DND-41 (cell line): ENCODE measurements around the gene UVRAG.

Source experiments
- EZH2 ChIP-seq: IDR thresholded peaks from 3 replicates; pipeline ENCODE4 v1.6.1; 2012; ENCODE audit warnings: borderline replicate concordance, low read depth, mild to moderate bottlenecking, moderate library complexity, low read length, inconsistent platforms; ENCODE audit not compliant: severe bottlenecking
- TF ChIP-seq, protein P1 (sequence below): IDR thresholded peaks from 2 replicates; pipeline ENCODE4 v1.5.1; 2012; ENCODE audit warnings: borderline replicate concordance, low read length, moderate library complexity, mild to moderate bottlenecking; ENCODE audit not compliant: poor library complexity, severe bottlenecking; ENCODE audit errors: extremely low read depth

DNA sequence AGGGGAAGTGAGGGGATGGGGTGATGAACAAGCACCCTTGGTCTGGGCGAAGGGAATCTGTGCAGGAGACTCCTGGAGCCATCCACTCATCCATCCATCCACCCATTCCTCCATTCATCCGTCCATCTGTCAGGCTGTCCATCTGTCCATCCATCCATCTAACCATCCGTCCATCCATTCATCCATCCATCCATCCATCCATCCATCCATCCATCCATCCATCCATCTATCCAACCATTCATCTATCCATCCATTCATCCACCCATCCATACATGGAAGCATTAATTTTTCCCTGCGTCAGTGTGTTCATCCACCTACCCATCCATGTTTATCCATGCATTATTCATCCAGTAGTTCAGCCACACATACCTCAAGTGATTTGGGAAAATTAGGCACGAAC is 359.3 kb downstream of the UVRAG start:
- TF ChIP-seq, protein P1, sequence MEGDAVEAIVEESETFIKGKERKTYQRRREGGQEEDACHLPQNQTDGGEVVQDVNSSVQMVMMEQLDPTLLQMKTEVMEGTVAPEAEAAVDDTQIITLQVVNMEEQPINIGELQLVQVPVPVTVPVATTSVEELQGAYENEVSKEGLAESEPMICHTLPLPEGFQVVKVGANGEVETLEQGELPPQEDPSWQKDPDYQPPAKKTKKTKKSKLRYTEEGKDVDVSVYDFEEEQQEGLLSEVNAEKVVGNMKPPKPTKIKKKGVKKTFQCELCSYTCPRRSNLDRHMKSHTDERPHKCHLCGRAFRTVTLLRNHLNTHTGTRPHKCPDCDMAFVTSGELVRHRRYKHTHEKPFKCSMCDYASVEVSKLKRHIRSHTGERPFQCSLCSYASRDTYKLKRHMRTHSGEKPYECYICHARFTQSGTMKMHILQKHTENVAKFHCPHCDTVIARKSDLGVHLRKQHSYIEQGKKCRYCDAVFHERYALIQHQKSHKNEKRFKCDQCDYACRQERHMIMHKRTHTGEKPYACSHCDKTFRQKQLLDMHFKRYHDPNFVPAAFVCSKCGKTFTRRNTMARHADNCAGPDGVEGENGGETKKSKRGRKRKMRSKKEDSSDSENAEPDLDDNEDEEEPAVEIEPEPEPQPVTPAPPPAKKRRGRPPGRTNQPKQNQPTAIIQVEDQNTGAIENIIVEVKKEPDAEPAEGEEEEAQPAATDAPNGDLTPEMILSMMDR = no peak
- no peak for TF ChIP-seq EZH2
